ENCODE data around the gene CTNND2.

Gene CTNND2

GRCh38 chr5:11608530-11608929, 295.7 kb downstream of the CTNND2 start:
- no peaks in the 10 kb centered on the region for H3K79me2 ChIP-seq (ENCODE audit: control insufficient read depth, insufficient read depth, low read length, poor library complexity)
- no peak overlapping the region for H2BK5ac ChIP-seq (ENCODE audit: low read depth, low read length, poor library complexity)
- DNase-seq, result no peak
- H4K91ac ChIP-seq (ENCODE audit: low read depth, low read length), result no peak overlapping the region
- no peak overlapping the region for H3K9ac ChIP-seq (ENCODE audit: low read length)
- no peak overlapping the region for H2BK120ac ChIP-seq (ENCODE audit: insufficient read depth, low read length, poor library complexity)
- H3K27me3 ChIP-seq (ENCODE audit: insufficient read depth, low read length), result no peaks in the 10 kb centered on the region
- no peak overlapping the region for H4K8ac ChIP-seq (ENCODE audit: low read depth, low read length)
- H2AK5ac ChIP-seq (ENCODE audit: low read length), result no peak overlapping the region
- H2AFZ ChIP-seq (ENCODE audit: insufficient read depth, low read length, poor library complexity), result no peak overlapping the region
- no peaks in the 10 kb centered on the region for H3K79me1 ChIP-seq (ENCODE audit: low read length)
- no peak overlapping the region for H2BK12ac ChIP-seq (ENCODE audit: low read length)
- no peak overlapping the region for H4K12ac ChIP-seq (ENCODE audit: low read depth, low read length)
- H3K27ac ChIP-seq (ENCODE audit: low read depth, low read length), result no peak overlapping the region
- no peak overlapping the region for H3K4ac ChIP-seq (ENCODE audit: low read depth, low read length)
- H3K4me2 ChIP-seq (ENCODE audit: low read length), result no peak overlapping the region
- H3K36me3 ChIP-seq (ENCODE audit: control insufficient read depth in 1 of 2, insufficient read depth in 2 of 2, low read length in 2 of 2), result no peaks in the 10 kb centered on the region
- no peak overlapping the region for H3K14ac ChIP-seq (ENCODE audit: low read length)
- no peaks in the 10 kb centered on the region for H3K4me1 ChIP-seq (ENCODE audit: control insufficient read depth in 1 of 2, insufficient read depth in 2 of 2, low read length in 2 of 2)
- no peak overlapping the region for H3K23ac ChIP-seq (ENCODE audit: low read length)
- no peaks in the 10 kb centered on the region for H3K9me3 ChIP-seq (ENCODE audit: insufficient read depth, low read depth, low read length)
- no peak overlapping the region for H3K18ac ChIP-seq (ENCODE audit: low read length)
- no peak overlapping the region for H3K4me3 ChIP-seq (ENCODE audit: low read depth, low read length)

GRCh38 chr5:11607944-11608483, 296.2 kb downstream of the CTNND2 start:
- Histone ChIP-seq H3K4me2 (ENCODE audit: low read length) (no peak overlapping the region), H3K4me3 (ENCODE audit: low read depth, low read length) (no peak overlapping the region), H3K27me3 (ENCODE audit: insufficient read depth, low read length) (no peaks in the 10 kb centered on the region), H2AFZ (ENCODE audit: insufficient read depth, low read length, poor library complexity) (no peak overlapping the region), H4K91ac (ENCODE audit: low read depth, low read length) (no peak overlapping the region), H3K14ac (ENCODE audit: low read length) (no peak overlapping the region), H4K8ac (ENCODE audit: low read depth, low read length) (no peak overlapping the region), H2AK5ac (ENCODE audit: low read length) (no peak overlapping the region), H2BK120ac (ENCODE audit: insufficient read depth, low read length, poor library complexity) (no peak overlapping the region), H3K4me1 (ENCODE audit: control insufficient read depth in 1 of 2, insufficient read depth in 2 of 2, low read length in 2 of 2) (no peaks in the 10 kb centered on the region), H2BK12ac (ENCODE audit: low read length) (no peak overlapping the region), H3K4ac (ENCODE audit: low read depth, low read length) (no peak overlapping the region), H3K79me2 (ENCODE audit: control insufficient read depth, insufficient read depth, low read length, poor library complexity) (no peaks in the 10 kb centered on the region), H4K12ac (ENCODE audit: low read depth, low read length) (no peak overlapping the region), H3K18ac (ENCODE audit: low read length) (no peak overlapping the region), H2BK5ac (ENCODE audit: low read depth, low read length, poor library complexity) (no peak overlapping the region), H3K36me3 (ENCODE audit: control insufficient read depth in 1 of 2, insufficient read depth in 2 of 2, low read length in 2 of 2) (no peaks in the 10 kb centered on the region), H3K23ac (ENCODE audit: low read length) (no peak overlapping the region), H3K9me3 (ENCODE audit: insufficient read depth, low read depth, low read length) (no peaks in the 10 kb centered on the region), H3K9ac (ENCODE audit: low read length) (no peak overlapping the region), H3K79me1 (ENCODE audit: low read length) (no peaks in the 10 kb centered on the region), H3K27ac (ENCODE audit: low read depth, low read length) (no peak overlapping the region)
- no peak for DNase-seq

- H3K23ac ChIP-seq (ENCODE audit: low read length), result no peak overlapping the region
- H3K9me3 ChIP-seq (ENCODE audit: insufficient read depth, low read depth, low read length), result no peaks in the 10 kb centered on the region
- H2BK5ac ChIP-seq (ENCODE audit: low read depth, low read length, poor library complexity), result no peak overlapping the region
- no peak overlapping the region for H3K4me3 ChIP-seq (ENCODE audit: low read depth, low read length)
- WGBS (ENCODE audit: extremely low coverage, insufficient coverage, insufficient read length), result no CpG with 5 or more reads among the region's 3 CpGs
- H3K36me3 ChIP-seq (ENCODE audit: control insufficient read depth in 1 of 2, insufficient read depth in 2 of 2, low read length in 2 of 2), result no peaks in the 10 kb centered on the region
- H3K79me1 ChIP-seq (ENCODE audit: low read length), result no peaks in the 10 kb centered on the region
- no peak overlapping the region for H4K12ac ChIP-seq (ENCODE audit: low read depth, low read length)
- no peak overlapping the region for H2AFZ ChIP-seq (ENCODE audit: insufficient read depth, low read length, poor library complexity)
- DNase-seq, result peak in 1 of 2 donors; percentile 23
- no peak overlapping the region for H4K91ac ChIP-seq (ENCODE audit: low read depth, low read length)
- H3K79me2 ChIP-seq (ENCODE audit: control insufficient read depth, insufficient read depth, low read length, poor library complexity), result no peaks in the 10 kb centered on the region
- no peak overlapping the region for H3K9ac ChIP-seq (ENCODE audit: low read length)
- no peak overlapping the region for H3K4me2 ChIP-seq (ENCODE audit: low read length)
- no peak overlapping the region for H2BK12ac ChIP-seq (ENCODE audit: low read length)
- H3K27me3 ChIP-seq (ENCODE audit: insufficient read depth, low read length), result no peaks in the 10 kb centered on the region
- no peak overlapping the region for H3K18ac ChIP-seq (ENCODE audit: low read length)
- H3K14ac ChIP-seq (ENCODE audit: low read length), result no peak overlapping the region
- no peak overlapping the region for H4K8ac ChIP-seq (ENCODE audit: low read depth, low read length)
- no peaks in the 10 kb centered on the region for H3K4me1 ChIP-seq (ENCODE audit: control insufficient read depth in 1 of 2, insufficient read depth in 2 of 2, low read length in 2 of 2)
- H2AK5ac ChIP-seq (ENCODE audit: low read length), result no peak overlapping the region
- no peak overlapping the region for H2BK120ac ChIP-seq (ENCODE audit: insufficient read depth, low read length, poor library complexity)
- H3K27ac ChIP-seq (ENCODE audit: low read depth, low read length), result no peak overlapping the region
- H3K4ac ChIP-seq (ENCODE audit: low read depth, low read length), result no peak overlapping the region
These were observed 301.9 kb downstream of the CTNND2 start for GRCh38 chr5:11602298-11602697.

GRCh38 chr5:11599499-11599898, 304.7 kb downstream of the CTNND2 start:
- Histone ChIP-seq H3K14ac (ENCODE audit: low read length) (no peak overlapping the region), H2BK5ac (ENCODE audit: low read depth, low read length, poor library complexity) (no peak overlapping the region), H3K9ac (ENCODE audit: low read length) (no peak overlapping the region), H2AFZ (ENCODE audit: insufficient read depth, low read length, poor library complexity) (no peak overlapping the region), H4K91ac (ENCODE audit: low read depth, low read length) (no peak overlapping the region), H2AK5ac (ENCODE audit: low read length) (no peak overlapping the region), H2BK120ac (ENCODE audit: insufficient read depth, low read length, poor library complexity) (no peak overlapping the region), H3K79me1 (ENCODE audit: low read length) (no peaks in the 10 kb centered on the region), H4K12ac (ENCODE audit: low read depth, low read length) (no peak overlapping the region), H3K79me2 (ENCODE audit: control insufficient read depth, insufficient read depth, low read length, poor library complexity) (no peaks in the 10 kb centered on the region), H3K9me3 (ENCODE audit: insufficient read depth, low read depth, low read length) (no peaks in the 10 kb centered on the region), H3K4me2 (ENCODE audit: low read length) (no peak overlapping the region), H3K4me1 (ENCODE audit: control insufficient read depth in 1 of 2, insufficient read depth in 2 of 2, low read length in 2 of 2) (no peaks in the 10 kb centered on the region), H3K23ac (ENCODE audit: low read length) (no peak overlapping the region), H3K18ac (ENCODE audit: low read length) (no peak overlapping the region), H3K27ac (ENCODE audit: low read depth, low read length) (no peak overlapping the region), H4K8ac (ENCODE audit: low read depth, low read length) (no peak overlapping the region), H3K27me3 (ENCODE audit: insufficient read depth, low read length) (no peaks in the 10 kb centered on the region), H3K4ac (ENCODE audit: low read depth, low read length) (no peak overlapping the region), H2BK12ac (ENCODE audit: low read length) (no peak overlapping the region), H3K4me3 (ENCODE audit: low read depth, low read length) (no peak overlapping the region), H3K36me3 (ENCODE audit: control insufficient read depth in 1 of 2, insufficient read depth in 2 of 2, low read length in 2 of 2) (no peaks in the 10 kb centered on the region)
- no peak for DNase-seq
- WGBS (ENCODE audit: extremely low coverage, insufficient coverage, insufficient read length), result no CpG with 5 or more reads among the region's 5 CpGs
